ENCODE measurements around the gene ADAM33.

ADAM33 gene

GRCh38 chr20:3687655-3688054 lies 5.8 kb upstream of the ADAM33 start:
- Histone ChIP-seq H3F3A (ENCODE audit: low read depth) (no peaks in the 10 kb centered on the region), H4K20me1 (ENCODE audit: insufficient read depth, low read length, poor library complexity, severe bottlenecking) (no peaks in the 10 kb centered on the region), H3K9me3 (ENCODE audit: insufficient read depth, low read depth, low read length) (no peaks in the 10 kb centered on the region), H3K9ac (ENCODE audit: low read depth, low read length, poor library complexity, severe bottlenecking) (no peak overlapping the region), H2AFZ (ENCODE audit: low read length) (no peak overlapping the region), H3K4me2 (ENCODE audit: low read depth, low read length, poor library complexity, severe bottlenecking) (no peak overlapping the region), H3K27me3 (ENCODE audit: insufficient read depth, low read length, poor library complexity, severe bottlenecking) (no peaks in the 10 kb centered on the region), H3K79me2 (ENCODE audit: insufficient read depth, low read length) (no peaks in the 10 kb centered on the region), H3K9me2 (replicated peaks; ENCODE audit: low read depth, low read length) (no peaks in the 10 kb centered on the region), H3K36me3 (ENCODE audit: insufficient read depth, low read length) (no peaks in the 10 kb centered on the region), H3K4me1 (ENCODE audit: insufficient read depth, low read length, poor library complexity, severe bottlenecking) (no peaks in the 10 kb centered on the region), H3K4me3 (ENCODE audit: low read length, poor library complexity, severe bottlenecking) (no peak overlapping the region)
- TF ChIP-seq EZH2phosphoT487 (IDR thresholded peaks at IDR 0.05; ENCODE audit: borderline replicate concordance) = no peak
- no peak for TF ChIP-seq CTCF (conservative IDR thresholded peaks at IDR 0.05; ENCODE audit: low read length)

GRCh38 chr20:3686867-3687321 lies 5.1 kb upstream of the ADAM33 start:
- Histone ChIP-seq H3K9me3 (ENCODE audit: insufficient read depth, low read depth, low read length) (no peaks in the 10 kb centered on the region), H2AFZ (ENCODE audit: low read length) (no peak overlapping the region), H3K79me2 (ENCODE audit: insufficient read depth, low read length) (no peaks in the 10 kb centered on the region), H3K4me2 (ENCODE audit: low read depth, low read length, poor library complexity, severe bottlenecking) (no peak overlapping the region), H4K20me1 (ENCODE audit: insufficient read depth, low read length, poor library complexity, severe bottlenecking) (no peaks in the 10 kb centered on the region), H3K9me2 (replicated peaks; ENCODE audit: low read depth, low read length) (no peaks in the 10 kb centered on the region), H3K36me3 (ENCODE audit: insufficient read depth, low read length) (no peaks in the 10 kb centered on the region), H3K4me3 (ENCODE audit: low read length, poor library complexity, severe bottlenecking) (no peak overlapping the region), H3K27me3 (ENCODE audit: insufficient read depth, low read length, poor library complexity, severe bottlenecking) (no peaks in the 10 kb centered on the region), H3K9ac (ENCODE audit: low read depth, low read length, poor library complexity, severe bottlenecking) (no peak overlapping the region), H3K4me1 (ENCODE audit: insufficient read depth, low read length, poor library complexity, severe bottlenecking) (no peaks in the 10 kb centered on the region), H3F3A (ENCODE audit: low read depth) (no peaks in the 10 kb centered on the region)
- no peak for TF ChIP-seq EZH2phosphoT487 (IDR thresholded peaks at IDR 0.05; ENCODE audit: borderline replicate concordance)
- TF ChIP-seq CTCF (conservative IDR thresholded peaks at IDR 0.05; ENCODE audit: low read length) = no peak

GRCh38 chr20:3686421-3686820 lies 4.6 kb upstream of the ADAM33 start:
- Histone ChIP-seq H3K4me1 (ENCODE audit: insufficient read depth, low read length, poor library complexity, severe bottlenecking) (no peaks in the 10 kb centered on the region), H3K9me2 (replicated peaks; ENCODE audit: low read depth, low read length) (no peaks in the 10 kb centered on the region), H3K79me2 (ENCODE audit: insufficient read depth, low read length) (no peaks in the 10 kb centered on the region), H2AFZ (ENCODE audit: low read length) (no peak overlapping the region), H3K36me3 (ENCODE audit: insufficient read depth, low read length) (no peaks in the 10 kb centered on the region), H3K27me3 (ENCODE audit: insufficient read depth, low read length, poor library complexity, severe bottlenecking) (no peaks in the 10 kb centered on the region), H3K4me3 (ENCODE audit: low read length, poor library complexity, severe bottlenecking) (no peak overlapping the region), H3F3A (ENCODE audit: low read depth) (no peaks in the 10 kb centered on the region), H3K4me2 (ENCODE audit: low read depth, low read length, poor library complexity, severe bottlenecking) (no peak overlapping the region), H3K9ac (ENCODE audit: low read depth, low read length, poor library complexity, severe bottlenecking) (no peak overlapping the region), H3K9me3 (ENCODE audit: insufficient read depth, low read depth, low read length) (no peaks in the 10 kb centered on the region), H4K20me1 (ENCODE audit: insufficient read depth, low read length, poor library complexity, severe bottlenecking) (no peaks in the 10 kb centered on the region)
- no peak for TF ChIP-seq EZH2phosphoT487 (IDR thresholded peaks at IDR 0.05; ENCODE audit: borderline replicate concordance)
- no peak for TF ChIP-seq CTCF (conservative IDR thresholded peaks at IDR 0.05; ENCODE audit: low read length)
